Motor neuron (in vitro differentiated cells): ENCODE measurements around the gene CRHR1. TPM values are rescaled to one million over a fixed set of nuclear protein-coding genes. Genes with fewer than 3 reads are reported as not detected.

Source experiments
- ATAC-seq, 8 experiments: fragments of 200-7000 bp; cut with Tn5 transposase; replicated peaks in 6 of 8; 2 replicates each; pipeline ENCODE4 v1.8.0; 2021; ENCODE audit warnings: mild to moderate bottlenecking in 8 of 8, moderate library complexity in 8 of 8
- H3K27ac ChIP-seq, 2 donors: fragments of 250-450 bp; sonication (Bioruptor Pico); 2 replicates each; pipeline ENCODE4 v1.9.0; 2021; ENCODE audit warnings: antibody characterized with exemption in 2 of 2, mild to moderate bottlenecking in 2 of 2, moderate library complexity in 1 of 2
- H3K4me1 ChIP-seq, 2 donors: fragments of 250-450 bp; sonication (Bioruptor Pico); replicated peaks in 1 of 2; 2 replicates each; pipeline ENCODE4 v1.6.1; 2021; ENCODE audit warnings: antibody characterized with exemption in 2 of 2, mild to moderate bottlenecking in 2 of 2, moderate library complexity in 1 of 2
- H3K4me3 ChIP-seq, 5 donors: fragments of 250-450 bp; sonication (Bioruptor Pico); 2 replicates each; pipeline ENCODE4 v1.9.0; 2021; ENCODE audit warnings: antibody characterized with exemption in 5 of 5, mild to moderate bottlenecking in 5 of 5, moderate library complexity in 4 of 5
- WGBS, 10 experiments: fragments of 450-650 bp; shearing (Covaris generic); methylation state at CpG; one replicate each; pipeline ENCODE4 v1.0.0; 2022; 5-methylcytosine and 5-hydroxymethylcytosine counted together
- in situ Hi-C, 9 experiments: fragments of 400-800 bp; cut with MboI; loops; one replicate each; pipeline ENCODE4 v1.15.0; 2021; ENCODE audit warnings: low sequenced_read_pairs in 9 of 9, low pct_unique_long_range_greater_than_20kb in 2 of 9; ENCODE audit not compliant: unreplicated experiment in 9 of 9
- total RNA-seq, 8 experiments: library from RNA; unstranded; fragments of 300-600 nt; gene quantifications; 2 replicates each; pipeline versions ENCODE4 v1.2.3 to v1.2.4, GENCODE V29; 2022

The CRHR1 gene
- total RNA-seq, 8 experiments from 2014 or later, result 0.21 to 10.3 (median 1.7) TPM; not detected in 1

DNA sequence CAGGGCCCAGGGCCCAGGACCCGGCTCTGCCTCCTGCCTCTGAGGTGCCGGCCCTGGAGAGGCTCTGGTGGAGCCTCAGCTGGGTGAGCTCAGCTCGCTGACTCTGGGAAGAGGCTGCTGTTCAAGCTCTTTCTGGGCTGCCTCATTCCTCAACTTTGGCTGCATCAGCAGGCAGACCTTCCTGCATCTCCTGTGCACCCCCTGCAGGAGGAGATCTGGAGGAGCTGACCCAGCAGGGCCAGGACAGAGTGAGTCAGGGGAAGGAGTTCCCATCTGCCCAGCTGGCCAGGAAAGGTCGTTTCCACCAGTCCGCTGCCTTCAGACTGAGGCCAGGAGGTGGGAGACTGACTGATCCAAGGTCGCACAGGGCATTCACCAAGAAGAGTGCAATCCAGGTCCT, 10.7 kb downstream of the CRHR1 start:
- Histone ChIP-seq H3K27ac (no peak overlapping the region), H3K4me3 (no peak overlapping the region), H3K4me1 (peaks cover 0 to 3% of the 10 kb centered on the region in 2 donors)
- in situ Hi-C loops, result no loop called here
- WGBS, 10 experiments, result 30 to 67% (median 59%) methylated on average over 1 to 3 of the region's 6 CpGs; no CpG with 5 or more reads in 7 of the 10 experiments
- peak in 2 of 8 experiments; percentile 14 to 30 for ATAC-seq

DNA sequence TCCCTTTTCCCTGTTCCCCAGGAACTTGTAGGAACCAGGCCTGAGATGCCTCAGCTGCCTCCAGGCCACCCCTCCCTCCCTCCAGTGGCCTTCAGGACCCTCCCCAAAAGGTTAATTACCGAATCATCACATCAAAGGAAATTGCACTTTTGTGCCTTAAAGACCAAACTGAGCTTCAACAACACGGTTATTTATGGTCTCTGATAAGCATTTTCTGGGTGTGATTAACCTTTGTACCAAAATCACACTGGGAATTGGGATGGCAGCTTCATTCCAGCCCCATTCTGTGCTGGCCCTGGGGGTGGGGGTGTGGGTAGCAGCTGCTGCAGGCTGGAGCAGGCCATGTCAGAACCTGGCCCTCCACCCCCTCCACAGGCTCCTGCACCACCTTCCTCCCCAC, 16.7 kb downstream of the CRHR1 start:
- Histone ChIP-seq H3K27ac (no peak overlapping the region), H3K4me1 (peaks cover 0 to 12% of the 10 kb centered on the region in 2 donors), H3K4me3 (no peak overlapping the region)
- WGBS, 10 experiments, result 0 to 50% (median 20%) methylated on average over 1 of the region's 2 CpGs; no CpG with 5 or more reads in 7 of the 10 experiments
- ATAC-seq, result no peak
- in situ Hi-C loops, result no loop called here

DNA sequence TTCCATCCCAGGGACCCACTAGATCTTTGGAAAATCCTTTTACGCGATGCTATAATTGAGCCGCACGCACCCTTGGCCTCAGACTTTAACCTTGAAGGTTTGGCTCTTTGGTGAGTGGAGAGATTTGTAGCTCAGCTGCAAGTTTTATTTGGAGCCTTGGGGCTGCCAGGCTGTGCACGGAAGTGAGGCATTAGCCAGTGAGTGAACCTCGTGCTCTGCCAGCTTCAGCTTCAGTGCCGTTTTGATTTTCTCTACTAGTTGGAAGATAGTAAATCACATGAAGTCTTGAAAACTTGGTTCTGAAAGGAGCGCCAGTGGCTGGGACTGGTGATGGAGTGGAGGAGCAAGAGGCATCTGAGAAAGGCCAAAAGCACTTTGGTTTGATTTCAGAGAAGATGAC, 17.3 kb downstream of the CRHR1 start:
- 0 to 100% (median 65%) methylated on average over 3 to 8 of the region's 8 CpGs; no CpG with 5 or more reads in 3 of the 10 experiments for WGBS, 10 experiments
- no peak for ATAC-seq
- Histone ChIP-seq H3K4me3 (no peak overlapping the region), H3K4me1 (peaks cover 0 to 12% of the 10 kb centered on the region in 2 donors), H3K27ac (no peak overlapping the region)
- in situ Hi-C loops, result no loop called here

DNA sequence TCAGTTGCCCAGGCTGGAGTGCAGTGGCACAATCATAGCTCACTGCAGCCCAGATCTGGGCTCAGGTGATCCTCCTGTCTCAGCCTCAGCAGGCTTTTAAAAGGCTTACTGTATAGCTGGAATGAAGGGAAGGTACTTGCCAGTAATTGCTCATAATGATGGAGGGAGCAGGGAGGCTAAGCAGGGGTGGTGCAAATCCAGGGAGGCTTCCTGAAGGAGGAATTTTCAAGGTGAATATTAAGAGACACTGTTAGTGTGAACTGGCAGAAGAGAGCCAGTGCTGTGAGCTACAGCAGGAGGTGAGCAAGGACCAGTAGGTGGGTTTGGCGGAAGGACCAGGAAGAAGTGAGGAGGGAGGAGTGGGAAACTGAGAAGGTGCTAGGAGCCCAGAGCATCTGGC, 24.7 kb downstream of the CRHR1 start:
- no peak overlapping the region for H3K4me3 ChIP-seq
- WGBS, 10 experiments, result 40 to 100% (median 73%) methylated on average over 1 of the region's 1 CpG; no CpG with 5 or more reads in 4 of the 10 experiments
- peaks cover 0 to 3% of the 10 kb centered on the region in 2 donors for H3K4me1 ChIP-seq
- no peak overlapping the region for H3K27ac ChIP-seq
- ATAC-seq, result no peak
- in situ Hi-C loops, result no loop called here

DNA sequence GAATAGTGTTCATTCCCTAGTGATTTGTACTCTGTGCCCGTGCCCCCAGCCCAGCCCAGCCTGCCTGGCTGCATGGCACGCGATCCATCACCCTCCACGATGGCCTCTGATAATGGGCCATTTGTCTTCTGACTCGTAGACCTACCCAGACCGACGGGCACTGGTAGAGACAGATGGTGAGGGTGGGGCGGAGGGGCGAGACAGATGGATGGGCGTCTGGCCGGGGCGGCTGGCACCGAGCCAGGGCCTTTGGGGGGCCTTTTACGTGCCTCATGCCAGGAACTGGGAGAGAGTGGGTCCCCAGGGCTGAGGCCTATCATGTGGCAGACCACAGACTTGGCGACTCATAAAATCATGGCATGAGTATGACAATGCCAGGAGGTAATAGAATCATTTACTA, 25.4 kb downstream of the CRHR1 start:
- in situ Hi-C loops, result no loop called here

DNA sequence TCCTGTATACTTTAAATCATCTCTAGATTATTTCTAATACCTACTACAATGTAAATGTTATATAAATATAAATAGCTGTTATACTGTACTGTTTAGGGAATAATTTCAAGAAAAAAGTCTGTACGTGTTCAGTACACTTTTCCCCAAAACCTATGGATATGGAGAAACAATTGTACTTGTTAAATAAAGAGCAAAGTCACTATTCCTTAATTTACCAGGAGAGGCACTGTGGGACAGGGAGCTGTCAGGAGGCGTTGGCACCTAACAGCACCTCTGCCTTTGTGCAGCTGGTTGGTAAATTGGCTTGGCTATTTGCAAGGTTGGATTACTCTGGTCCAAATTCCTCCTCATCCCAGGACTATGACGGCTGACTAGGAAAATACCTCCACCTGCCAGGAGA, 28.0 kb downstream of the CRHR1 start:
- Histone ChIP-seq H3K4me3 (no peak overlapping the region), H3K4me1 (peaks cover 0 to 8% of the 10 kb centered on the region in 2 donors), H3K27ac (no peak overlapping the region)
- in situ Hi-C loops, result no loop called here
- 42 to 100% (median 86%) methylated on average over 1 to 3 of the region's 3 CpGs; no CpG with 5 or more reads in 3 of the 10 experiments for WGBS, 10 experiments
- ATAC-seq, result no peak

More for the DNA sequence above, 25.4 kb downstream of the CRHR1 start:
- peaks cover 0 to 3% of the 10 kb centered on the region in 2 donors for H3K4me1 ChIP-seq
- peak in 5 of 8 experiments; percentile 35 to 80 (median 41) for ATAC-seq
- H3K4me3 ChIP-seq, result no peak overlapping the region
- 20 to 100% (median 40%) methylated on average over 1 to 8 of the region's 15 CpGs; no CpG with 5 or more reads in 6 of the 10 experiments for WGBS, 10 experiments
- no peak overlapping the region for H3K27ac ChIP-seq

DNA sequence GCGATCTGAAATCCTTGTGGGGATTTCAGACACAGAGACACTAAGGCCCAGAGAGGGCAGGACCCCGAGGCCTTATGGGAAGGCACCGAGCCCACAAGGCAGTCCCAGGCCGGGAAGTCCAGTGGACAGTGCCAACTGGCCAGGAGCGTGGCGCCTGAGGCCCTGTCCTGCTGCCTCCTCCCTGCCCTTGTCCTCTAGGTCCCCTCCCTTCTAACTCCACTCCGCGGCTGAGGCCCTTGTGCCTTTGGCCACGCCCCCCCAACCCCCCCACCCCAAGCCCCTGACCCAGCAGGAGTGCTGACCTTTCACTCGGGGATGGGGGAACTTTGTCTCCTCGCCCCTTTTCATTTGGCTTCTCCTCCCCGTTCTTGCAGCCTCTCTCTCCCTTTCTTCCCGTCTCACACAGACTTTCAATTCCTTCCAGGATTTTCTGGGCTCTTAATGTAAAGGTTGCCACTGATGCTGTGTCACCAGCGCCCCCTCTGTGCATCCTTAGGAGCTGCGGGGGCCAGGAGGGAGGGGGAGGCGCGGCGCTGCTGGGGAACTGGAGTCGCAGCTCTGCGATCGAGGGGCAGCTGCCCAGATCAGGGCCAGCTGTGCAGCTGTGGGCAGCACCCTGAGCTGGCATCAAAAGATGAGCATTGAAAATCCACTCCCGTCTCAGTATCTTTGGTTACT, 29.1 kb downstream of the CRHR1 start:
- ATAC-seq, result peak in 6 of 8 experiments; percentile 24 to 76 (median 58)
- in situ Hi-C loops, result no loop called here
- no peak overlapping the region for H3K4me3 ChIP-seq
- 40 to 42% methylated on average over 2 to 3 of the region's 22 CpGs; no CpG with 5 or more reads in 8 of the 10 experiments for WGBS, 10 experiments
- no peak overlapping the region for H3K27ac ChIP-seq
- H3K4me1 ChIP-seq, result peaks cover 0 to 8% of the 10 kb centered on the region in 2 donors

DNA sequence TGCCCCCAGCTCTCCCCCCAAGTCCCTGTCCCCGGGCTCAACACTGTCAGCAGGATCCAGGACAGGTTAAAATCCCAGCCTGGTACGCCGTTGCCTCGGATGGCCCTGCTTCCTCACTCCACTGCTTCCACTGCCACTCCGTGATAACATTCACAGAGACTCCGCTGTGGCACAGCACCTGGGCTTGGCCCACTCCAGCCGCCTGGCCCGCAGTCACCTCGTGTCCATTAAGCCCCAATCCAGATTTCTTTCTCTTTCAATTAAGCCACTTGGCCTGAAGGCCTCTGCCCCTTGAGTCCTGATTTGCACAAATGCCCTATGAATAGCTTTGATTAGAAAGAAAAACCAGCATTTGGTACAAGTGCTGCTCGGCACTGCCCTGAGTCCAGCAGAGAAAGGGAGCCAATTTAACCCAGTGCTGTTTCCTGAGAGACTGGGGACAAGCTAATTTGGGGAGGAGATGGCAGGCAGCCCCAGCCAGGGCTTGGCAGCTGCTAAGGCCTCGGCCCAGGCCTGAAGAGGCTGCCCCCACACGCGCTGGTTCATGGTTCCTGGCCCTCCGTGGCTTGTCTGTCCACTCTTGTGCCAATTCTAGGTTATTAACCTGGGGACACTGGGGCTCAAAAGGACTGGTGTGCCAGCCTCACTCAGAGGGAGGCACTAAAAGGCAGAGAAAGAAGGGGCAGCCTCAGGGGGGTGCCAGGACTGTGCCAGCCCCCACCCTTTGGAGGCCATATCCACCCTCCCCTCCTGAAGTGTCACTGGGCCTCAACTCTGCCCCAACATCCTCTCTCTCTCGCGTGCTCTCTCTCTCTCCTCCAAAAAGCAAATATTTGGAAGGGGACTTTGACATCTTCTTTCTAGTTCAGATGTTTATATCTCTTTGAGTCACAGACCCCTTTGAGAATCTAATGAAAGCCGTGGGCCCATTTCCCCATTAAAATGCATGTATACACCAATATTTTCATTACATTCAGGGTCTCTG, 30.8 kb downstream of the CRHR1 start:
- in situ Hi-C loops, result no loop called here
- H3K27ac ChIP-seq, result no peak overlapping the region
- peaks cover 0 to 16% of the 10 kb centered on the region in 2 donors for H3K4me1 ChIP-seq
- 44 to 100% (median 75%) methylated on average over 2 to 9 of the region's 17 CpGs; no CpG with 5 or more reads in 3 of the 10 experiments for WGBS, 10 experiments
- no peak for ATAC-seq
- H3K4me3 ChIP-seq, result no peak overlapping the region

DNA sequence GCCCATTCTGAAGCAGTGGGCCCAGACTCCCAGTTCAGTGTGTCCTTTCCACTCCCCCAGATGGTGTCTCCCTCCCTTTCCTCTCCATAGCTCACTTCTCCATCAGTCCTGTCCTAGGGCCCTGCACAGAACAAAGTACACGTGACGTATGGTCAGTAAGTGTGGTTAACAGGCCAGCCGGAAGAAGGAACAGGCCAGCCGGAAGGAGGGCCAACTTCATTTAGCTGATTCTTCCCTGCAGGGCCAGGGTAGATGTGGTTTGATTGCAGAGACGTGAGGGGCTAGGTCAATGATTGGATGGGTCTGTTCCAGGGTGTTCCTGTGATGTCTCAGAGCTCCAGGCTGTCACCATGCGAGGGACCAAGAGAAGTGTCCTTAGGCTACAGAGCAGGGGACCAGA, 31.6 kb downstream of the CRHR1 start:
- WGBS, 10 experiments, result 50 to 100% (median 80%) methylated on average over 1 to 5 of the region's 6 CpGs; no CpG with 5 or more reads in 3 of the 10 experiments
- in situ Hi-C loops, result no loop called here
- H3K27ac ChIP-seq, result no peak overlapping the region

DNA sequence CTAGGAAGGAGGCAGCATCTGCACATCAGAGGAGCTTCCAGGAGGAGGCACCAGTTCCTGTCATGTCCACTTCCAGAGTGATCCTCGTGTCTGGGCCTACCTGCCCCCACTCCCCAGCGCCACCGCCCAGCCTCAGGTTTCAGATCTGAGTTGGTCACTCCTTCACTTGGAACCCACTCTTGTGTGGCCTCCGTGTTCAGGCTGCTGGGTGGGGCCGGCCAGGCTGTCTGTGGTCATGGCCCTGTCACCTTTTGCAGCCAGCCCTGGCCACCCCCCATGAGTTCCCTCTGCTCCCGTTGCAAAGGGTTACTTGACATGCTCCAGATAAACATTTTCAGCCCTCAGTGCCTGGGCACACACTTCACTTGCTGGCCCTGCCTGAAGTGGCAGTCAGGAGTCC, 33.9 kb downstream of the CRHR1 start:
- H3K27ac ChIP-seq, result no peak overlapping the region

More for the DNA sequence above, 31.6 kb downstream of the CRHR1 start:
- no peak for ATAC-seq
- Histone ChIP-seq H3K4me3 (no peak overlapping the region), H3K4me1 (peaks cover 0 to 19% of the 10 kb centered on the region in 2 donors)

DNA sequence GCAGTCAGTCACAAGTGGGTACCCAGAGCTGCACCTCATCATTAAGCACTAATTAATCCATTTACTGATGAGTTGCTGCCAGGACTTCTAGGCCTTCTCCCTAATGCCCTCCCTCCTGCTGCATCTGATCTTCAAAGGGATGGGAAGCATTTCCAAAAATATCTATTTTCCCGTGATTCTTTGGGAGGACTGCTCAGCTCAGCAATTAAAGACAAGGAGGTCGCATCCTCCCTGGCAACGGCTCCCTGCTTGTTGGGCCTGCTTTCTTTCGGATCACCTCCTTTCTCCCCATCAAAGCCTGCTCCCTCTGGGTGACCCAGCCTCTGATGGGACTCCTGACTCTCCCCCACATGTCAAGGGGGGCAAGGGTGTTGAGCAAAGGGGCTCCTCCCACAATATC, 34.6 kb downstream of the CRHR1 start:
- no peak overlapping the region for H3K27ac ChIP-seq
- no peak for ATAC-seq
- in situ Hi-C loops, result no loop called here
- H3K4me3 ChIP-seq, result no peak overlapping the region
- peaks cover 0 to 16% of the 10 kb centered on the region in 2 donors for H3K4me1 ChIP-seq
- WGBS, 10 experiments, result 40 to 82% (median 74%) methylated on average over 1 to 4 of the region's 4 CpGs; no CpG with 5 or more reads in 6 of the 10 experiments

More for the DNA sequence above, 33.9 kb downstream of the CRHR1 start:
- peaks cover 0 to 16% of the 10 kb centered on the region in 2 donors for H3K4me1 ChIP-seq
- in situ Hi-C loops, result no loop called here
- peak in 1 of 8 experiments; percentile 17 for ATAC-seq
- no peak overlapping the region for H3K4me3 ChIP-seq
- WGBS, 10 experiments, result 0 to 80% (median 60%) methylated on average over 1 to 2 of the region's 6 CpGs; no CpG with 5 or more reads in 6 of the 10 experiments

DNA sequence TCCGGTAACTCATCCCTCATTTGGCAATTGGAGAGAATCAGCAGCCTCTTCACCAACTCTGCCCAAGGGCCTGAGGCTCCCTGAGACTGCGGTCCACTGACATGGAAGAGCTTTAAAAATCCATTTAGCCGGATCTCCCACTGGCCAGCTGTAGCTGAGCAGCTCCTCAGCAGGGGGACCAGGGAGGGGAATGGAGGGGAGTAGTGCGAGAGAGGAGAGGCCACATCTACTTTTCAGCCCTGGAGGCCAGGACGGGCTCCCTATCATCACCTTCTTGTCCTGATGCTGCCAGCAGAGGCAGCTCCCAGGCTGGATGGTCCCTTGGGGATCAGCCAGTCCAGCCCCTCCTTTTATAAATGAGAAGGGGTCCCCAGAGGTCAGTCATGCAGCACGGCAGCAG, 35.5 kb downstream of the CRHR1 start:
- whole genome bisulfite sequencing, 10 experiments, result 20 to 100% (median 60%) methylated on average over 1 to 2 of the region's 6 CpGs; no CpG with 5 or more reads in 5 of the 10 experiments
- Histone ChIP-seq H3K27ac (no peak overlapping the region), H3K4me1 (peaks cover 0 to 16% of the 10 kb centered on the region in 2 donors), H3K4me3 (no peak overlapping the region)
- ATAC-seq, result peak in 4 of 8 experiments; percentile 57 to 83 (median 65)
- in situ Hi-C loops, result no loop called here
